Right lung (tissue), 10 donors: ENCODE measurements around the gene RPL29. TPM values are rescaled to one million over a fixed set of nuclear protein-coding genes. Genes with fewer than 3 reads are reported as not detected.
"Not testable (repeated sequence)": the region's sequence is repeated elsewhere in the genome, so short reads cannot be mapped to it uniquely, and the experiment has no call there.

ENCODE experiments used
- DNase-seq, 2 donors: peaks; one replicate each; pipeline ENCODE4 v3.0.0-alpha.2; 2013
- long read RNA-seq, 8 donors: transcript quantifications; one replicate each; lab custom pipeline, GENCODE V29; 2026
- polyA plus RNA-seq, 5 donors: library from polyadenylated mRNA; unstranded; fragments of 120-200 nt; gene quantifications; one replicate each; pipeline versions ENCODE4 v1.2.1 to v1.2.3, GENCODE V29; 2013; ENCODE audit warnings: inconsistent platforms in 1 of 5, low replicate concordance in 1 of 5; ENCODE audit not compliant: insufficient read length in 5 of 5, insufficient read depth in 1 of 5

Gene RPL29
- 1,000 to 10,000 TPM; 1,885 to 2,503 (median 1,910) TPM for polyA plus RNA-seq
- long read RNA-seq, donor 1, transcript RPL29-201 (4 exons, 723 nt): major isoform, 969 of 1,188 reads
- long read RNA-seq, donor 1, transcript RPL29-206 (3 exons, 880 nt): minor isoform, 5 of 1,188 reads
- long read RNA-seq, donor 1, partial matches to known transcripts: 125 of 1,188 reads
- long read RNA-seq, donor 1, other reads (novel, unspliced or antisense): 87 of 1,188 reads
- long read RNA-seq, donor 2, transcript RPL29-201 (4 exons, 723 nt): major isoform, 547 of 698 reads
- long read RNA-seq, donor 2, partial matches to known transcripts: 90 of 698 reads
- long read RNA-seq, donor 2, other reads (novel, unspliced or antisense): 59 of 698 reads
- long read RNA-seq, donor 3, transcript RPL29-201 (4 exons, 723 nt): major isoform, 495 of 664 reads
- long read RNA-seq, donor 3, partial matches to known transcripts: 158 of 664 reads
- long read RNA-seq, donor 3, other reads (novel, unspliced or antisense): 8 of 664 reads
- long read RNA-seq, donor 4, transcript RPL29-201 (4 exons, 723 nt): major isoform, 495 of 632 reads
- long read RNA-seq, donor 4, transcript RPL29-206 (3 exons, 880 nt): minor isoform, 5 of 632 reads
- long read RNA-seq, donor 4, partial matches to known transcripts: 103 of 632 reads
- long read RNA-seq, donor 4, other reads (novel, unspliced or antisense): 26 of 632 reads
- long read RNA-seq, donor 5, transcript RPL29-206 (3 exons, 880 nt): minor isoform, 8 of 1,632 reads
- long read RNA-seq, donor 5, transcript RPL29-201 (4 exons, 723 nt): major isoform, 1,137 of 1,632 reads
- long read RNA-seq, donor 5, partial matches to known transcripts: 368 of 1,632 reads
- long read RNA-seq, donor 5, other reads (novel, unspliced or antisense): 116 of 1,632 reads
- long read RNA-seq, donor 6, transcript RPL29-206 (3 exons, 880 nt): minor isoform, 11 of 1,737 reads
- long read RNA-seq, donor 6, transcript RPL29-201 (4 exons, 723 nt): major isoform, 1,180 of 1,737 reads
- long read RNA-seq, donor 6, partial matches to known transcripts: 324 of 1,737 reads
- long read RNA-seq, donor 6, other reads (novel, unspliced or antisense): 220 of 1,737 reads
- long read RNA-seq, donor 7, transcript RPL29-201 (4 exons, 723 nt): major isoform, 349 of 496 reads
- long read RNA-seq, donor 7, partial matches to known transcripts: 101 of 496 reads
- long read RNA-seq, donor 7, other reads (novel, unspliced or antisense): 40 of 496 reads
- long read RNA-seq, donor 8, transcript RPL29-201 (4 exons, 723 nt): major isoform, 307 of 397 reads
- long read RNA-seq, donor 8, partial matches to known transcripts: 64 of 397 reads
- long read RNA-seq, donor 8, other reads (novel, unspliced or antisense): 22 of 397 reads

DNA sequence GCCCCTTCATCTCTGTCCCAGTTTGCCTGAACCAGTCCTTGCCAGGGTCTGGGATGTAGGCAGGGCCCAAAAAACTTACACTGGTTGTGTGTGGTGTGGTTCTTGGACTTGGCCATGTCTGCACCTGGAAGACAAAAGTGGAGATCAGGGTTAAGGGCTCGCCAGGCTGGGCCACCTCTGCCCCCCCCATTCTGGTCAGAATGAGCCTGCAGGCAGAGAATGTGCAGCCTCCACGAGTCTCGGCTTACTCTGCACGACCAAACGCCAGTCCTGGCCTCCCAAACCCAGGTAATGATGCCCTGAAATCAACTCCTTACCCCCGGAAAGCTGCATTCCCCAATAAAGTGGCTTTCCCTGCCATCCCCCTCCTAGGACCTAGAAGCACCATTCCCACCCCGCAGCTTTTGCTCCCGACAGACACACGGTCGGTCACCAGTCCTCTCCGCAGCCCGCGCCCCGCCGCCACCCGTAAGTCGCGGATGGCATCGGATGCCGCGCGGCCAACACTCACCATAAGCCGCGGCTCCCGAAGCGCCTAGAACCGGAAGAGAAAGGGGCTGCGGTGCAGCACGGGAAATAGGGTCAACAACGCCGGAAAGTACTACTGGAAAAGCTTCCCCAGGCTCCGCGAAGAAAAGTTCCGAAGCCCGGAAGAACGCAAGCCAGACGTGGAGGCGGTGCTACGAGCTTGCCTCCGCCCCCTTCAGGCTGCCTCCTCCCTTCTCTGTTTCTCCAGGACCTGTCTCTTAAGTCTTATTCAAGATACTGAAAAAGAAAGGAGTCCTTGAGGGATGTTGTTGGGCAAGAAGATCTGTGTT is at the start of gene RPL29:
TSS of gene RPL29 (minus strand) at position 550 of the 818 bp plus-strand sequence. CDS start at position 116, 434 bp downstream.
- peak; percentile 91 to 94 for DNase-seq

DNA sequence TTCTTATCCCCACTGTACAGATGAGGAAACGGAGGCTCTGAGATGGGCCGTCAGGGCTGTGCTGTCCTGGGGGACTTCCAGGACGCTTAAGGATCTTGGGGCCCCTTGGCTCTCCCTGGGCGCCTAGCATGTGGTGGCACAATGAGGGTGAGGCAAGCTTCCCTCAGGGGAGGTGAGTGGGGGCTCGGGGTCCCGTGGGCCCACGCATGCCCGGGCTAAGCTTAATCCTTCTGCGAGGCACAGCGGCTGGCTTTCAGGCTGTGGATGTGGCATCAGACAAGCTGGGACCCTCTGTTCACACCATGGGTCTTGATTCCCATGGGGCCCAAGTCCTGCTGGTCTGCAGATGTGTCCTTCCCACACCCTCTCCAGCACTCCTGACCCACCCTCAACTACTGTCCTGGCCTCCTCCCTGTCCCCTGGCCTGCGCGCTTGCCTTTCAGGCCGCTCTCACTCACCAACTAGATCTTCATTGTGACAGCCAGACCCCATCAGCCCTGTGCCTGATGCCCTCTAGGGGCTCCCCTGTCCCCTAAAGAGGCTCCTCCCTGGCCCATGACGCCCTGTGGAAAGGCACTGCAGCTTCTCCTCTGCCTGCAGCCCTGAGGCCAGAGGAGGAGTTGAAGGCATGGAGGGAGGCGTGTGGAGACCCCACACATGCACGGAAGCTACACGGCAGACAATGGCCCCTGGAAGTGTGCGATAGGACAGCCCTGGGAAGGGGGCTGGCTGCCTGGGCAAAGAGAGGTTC is 49.3 kb upstream of the RPL29 start:
- DNase-seq: no peak

DNA sequence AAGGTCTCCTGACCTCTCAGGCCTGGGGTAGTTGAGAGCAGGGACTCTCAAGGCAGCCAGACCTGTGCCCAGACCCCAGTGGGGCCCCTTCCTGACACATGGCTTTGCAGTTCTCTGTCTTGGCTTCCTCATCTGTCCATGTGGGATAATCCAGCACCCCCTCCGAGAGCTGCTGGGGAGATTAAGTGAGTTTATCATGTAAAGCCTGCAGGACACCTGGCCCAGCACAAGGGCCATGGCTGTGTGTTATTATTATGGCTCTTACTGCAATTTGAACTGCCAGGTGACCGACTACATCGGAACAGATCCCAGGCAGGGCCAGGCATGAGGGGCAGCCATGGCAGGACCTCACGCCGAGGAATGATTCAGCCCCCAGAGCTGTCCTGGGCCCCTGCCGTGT is 48.1 kb upstream of the RPL29 start:
- DNase-seq: no peak

DNA sequence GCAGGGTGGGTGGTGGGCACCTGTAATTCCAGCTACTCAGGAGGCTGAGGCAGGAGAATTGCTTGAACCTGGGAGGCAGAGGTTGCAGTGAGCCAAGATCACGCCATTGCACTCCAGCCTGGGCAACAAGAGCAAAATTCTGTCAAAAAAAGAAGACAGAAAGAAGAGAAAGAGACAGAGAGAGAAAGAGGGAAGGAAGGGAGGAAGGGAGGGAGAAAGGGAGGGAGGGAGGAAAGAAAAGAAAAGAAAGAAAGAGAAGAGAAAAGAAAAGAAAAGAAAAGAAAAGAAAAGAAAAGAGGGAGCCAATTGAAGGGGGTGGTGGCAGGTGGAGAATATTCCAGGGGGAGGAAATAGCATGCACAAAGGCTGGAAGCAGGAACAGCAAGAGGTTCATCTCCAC is 47.3 kb upstream of the RPL29 start:
- not testable (repeated sequence) for DNase-seq

DNA sequence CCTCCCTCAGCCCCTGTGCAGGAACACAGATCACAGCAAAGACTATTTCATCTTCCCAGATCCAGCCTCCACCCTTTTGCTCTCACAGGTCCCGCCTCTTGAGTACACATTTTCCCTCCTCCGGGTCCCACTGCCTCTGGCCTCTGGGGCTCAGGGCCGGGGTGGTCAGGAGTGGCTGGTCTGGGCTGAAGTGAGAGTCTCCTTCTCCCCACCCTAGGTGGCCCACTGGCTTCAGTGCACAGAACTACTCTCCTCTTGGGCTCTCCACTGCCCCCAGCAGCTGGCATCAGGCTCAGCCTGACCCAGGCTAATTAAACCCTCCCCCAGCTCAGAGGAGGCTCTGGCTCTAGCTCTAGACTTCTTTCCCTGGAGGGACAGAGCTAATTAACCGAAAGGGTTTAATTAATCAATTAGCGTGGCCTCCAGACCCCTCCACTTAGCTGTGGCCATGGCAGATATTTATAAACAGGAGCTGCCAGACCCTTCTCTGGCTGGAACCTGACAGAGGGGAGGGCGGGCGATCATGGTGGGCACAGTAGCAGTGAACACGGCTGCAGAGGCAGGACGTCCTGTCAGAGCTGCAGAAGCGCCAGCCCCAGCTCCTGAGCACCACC is 45.5 kb upstream of the RPL29 start:
- DNase-seq: no peak

GRCh38 chr3:52040600-52040999 is 44.9 kb upstream of the RPL29 start:
- DNase-seq: no peak

DNA sequence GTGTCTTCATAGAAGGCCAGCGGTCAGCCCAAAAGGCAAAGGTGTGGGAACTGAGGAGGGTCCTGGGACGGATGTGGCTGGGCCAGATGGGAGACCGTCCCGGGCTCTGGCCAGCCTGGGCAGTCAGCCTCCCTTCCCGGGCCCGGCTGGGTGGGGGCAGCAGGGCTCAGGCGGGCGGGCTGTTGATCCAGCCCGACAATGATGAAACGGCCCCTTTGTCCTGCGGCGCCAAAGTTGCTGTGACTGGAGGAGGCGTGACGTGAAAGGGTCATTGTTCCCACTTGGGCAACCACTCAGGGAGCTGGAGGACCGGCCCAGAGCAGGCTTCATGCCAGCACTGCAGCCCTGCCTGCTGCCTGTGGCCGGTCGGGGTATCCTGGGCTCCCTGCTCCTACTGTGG is 44.2 kb upstream of the RPL29 start:
- peak; percentile 84 to 86 for DNase-seq

DNA sequence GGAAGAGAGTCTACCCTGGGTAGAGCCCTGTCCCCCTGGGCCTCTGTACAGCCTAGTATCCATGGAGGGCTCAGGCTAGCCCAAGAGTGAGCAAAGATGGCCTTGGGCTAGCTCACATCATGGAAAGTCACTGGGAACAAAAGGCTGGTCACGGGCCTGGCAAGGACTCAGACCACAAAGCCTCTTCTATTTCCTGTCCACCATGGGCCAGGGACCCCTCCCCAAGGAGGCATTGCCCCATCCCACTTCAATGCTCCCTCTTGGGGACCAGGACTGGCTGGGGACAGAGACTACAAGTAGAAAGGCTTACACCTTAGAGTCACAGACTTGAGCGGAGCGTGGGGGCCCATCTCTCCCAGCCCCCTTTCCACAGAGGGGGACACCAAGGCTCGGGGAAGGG is 43.7 kb upstream of the RPL29 start:
- no peak for DNase-seq

- DNase-seq: no peak
These were observed 42.5 kb upstream of the RPL29 start for GRCh38 chr3:52038227-52038626.

DNA sequence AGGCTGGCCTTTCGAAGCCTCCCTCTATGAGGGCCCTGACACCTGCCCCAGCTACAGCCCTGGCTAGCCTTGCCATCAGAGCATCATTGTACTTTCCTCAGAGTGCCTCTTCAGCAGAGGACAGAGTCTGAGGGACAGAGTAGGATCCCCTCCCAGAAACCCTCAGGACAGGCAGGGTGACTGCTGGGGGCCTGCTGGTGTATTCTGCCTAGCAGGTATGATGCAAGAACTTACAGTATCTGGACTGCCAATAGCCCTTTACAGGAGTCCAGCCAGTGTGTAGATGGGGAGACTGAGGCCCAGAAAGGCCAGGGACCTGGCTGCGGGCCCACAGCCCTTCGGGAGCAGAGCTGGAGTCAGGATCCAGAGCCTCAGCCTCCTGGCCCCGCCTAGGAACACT is 41.6 kb upstream of the RPL29 start:
- no peak for DNase-seq

DNA sequence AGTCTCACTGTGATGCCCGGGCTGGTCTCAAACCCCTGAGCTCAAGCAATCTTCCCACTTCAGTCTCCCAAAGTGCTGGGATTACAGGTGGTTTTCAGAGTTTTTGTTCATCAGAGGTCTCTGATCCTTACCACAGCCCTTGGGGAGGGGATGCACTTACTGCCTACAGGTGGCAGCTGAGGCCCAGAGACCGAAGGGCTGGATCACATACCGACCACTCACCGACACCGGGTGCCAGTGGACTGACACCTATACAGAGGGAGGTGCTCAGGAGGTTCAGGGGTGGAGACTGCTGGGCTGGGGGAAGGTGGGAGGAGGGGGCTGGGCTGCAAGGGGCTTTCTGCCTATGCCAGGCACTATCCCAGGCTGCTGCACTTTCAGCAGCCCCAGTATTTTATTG is 41.1 kb upstream of the RPL29 start:
- DNase-seq: no peak

GRCh38 chr3:52036222-52036694 is 40.6 kb upstream of the RPL29 start:
- DNase-seq: no peak

DNA sequence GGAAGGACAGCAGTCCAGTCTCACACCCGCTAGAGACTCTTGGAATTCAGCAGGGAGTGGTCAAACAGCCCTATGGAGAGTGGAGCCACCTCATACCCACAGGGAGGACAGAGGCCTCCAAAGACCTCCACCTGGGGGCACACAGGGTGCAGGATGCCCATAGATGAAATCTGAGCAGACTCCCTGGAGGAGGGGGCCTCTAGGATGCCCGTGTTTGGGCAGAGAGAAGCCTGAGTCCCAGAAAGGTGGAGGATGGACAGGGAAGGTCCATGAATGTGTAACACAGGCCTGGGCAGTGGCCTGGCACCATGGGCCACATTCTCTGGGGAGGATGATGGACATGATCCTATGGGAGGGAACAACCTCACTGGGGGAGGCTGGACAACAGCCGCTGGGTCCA is 39.0 kb upstream of the RPL29 start:
- DNase-seq: no peak

- no peak for DNase-seq
These were observed 38.5 kb upstream of the RPL29 start for GRCh38 chr3:52034212-52034611.

DNA sequence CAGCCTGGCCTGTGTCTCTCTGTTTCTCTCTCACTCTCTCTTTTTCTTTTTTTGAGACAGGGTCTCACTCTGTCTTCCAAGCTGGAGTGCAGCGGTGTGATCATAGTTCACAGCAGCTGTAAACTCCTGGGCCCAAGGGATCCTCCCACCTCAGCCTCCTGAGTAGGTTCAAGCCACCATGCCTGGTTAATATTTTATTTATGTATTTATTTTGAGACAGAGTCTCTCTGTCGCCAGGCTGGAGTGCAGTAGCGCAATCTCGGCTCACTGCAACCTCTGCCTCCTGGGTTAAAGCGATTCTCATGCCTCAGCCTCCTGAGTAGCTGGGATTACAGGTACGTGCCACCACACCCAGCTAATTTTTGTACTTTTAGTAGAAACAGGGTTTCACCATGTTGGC is 38.1 kb upstream of the RPL29 start:
- not testable (repeated sequence) for DNase-seq

- no peak for DNase-seq
These were observed 37.2 kb upstream of the RPL29 start for GRCh38 chr3:52032702-52033408.

- DNase-seq: no peak
These were observed 36.2 kb upstream of the RPL29 start for GRCh38 chr3:52031896-52032295.

DNA sequence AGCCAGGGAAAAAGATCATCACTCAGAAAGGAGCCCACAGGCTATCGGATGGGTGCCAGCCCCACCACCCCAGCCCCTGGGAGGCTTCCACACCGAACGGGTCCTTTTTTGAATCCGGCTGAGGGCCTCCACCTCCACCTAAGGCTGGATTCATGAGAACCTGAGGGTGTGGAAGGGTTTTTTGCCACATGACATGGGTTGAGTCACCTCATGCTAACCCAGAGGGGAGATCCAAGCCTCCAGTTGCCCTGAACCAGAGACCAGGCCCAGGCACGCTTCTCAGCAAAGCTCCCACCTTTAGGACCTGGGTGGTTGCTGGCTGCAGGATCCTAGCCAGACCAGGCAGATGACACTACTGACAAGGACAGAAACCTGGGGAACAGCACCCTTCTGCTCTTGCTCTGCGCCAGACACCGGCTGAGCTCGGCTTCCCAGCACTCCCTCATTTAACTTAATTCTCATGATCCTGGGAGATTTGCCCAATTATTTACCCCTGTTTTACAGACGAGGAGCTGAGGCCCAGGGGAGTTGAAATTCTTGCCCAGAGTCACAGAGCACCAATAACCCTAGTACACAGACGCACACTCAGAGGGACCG is 35.1 kb upstream of the RPL29 start:
- no peak for DNase-seq
